Neural cell (in vitro differentiated cells): ENCODE data around the gene RFX7. TPM values are rescaled to one million over a fixed set of nuclear protein-coding genes. Genes with fewer than 3 reads are reported as not detected.

Source experiments
- H2AFZ ChIP-seq: fragments of 200-600, 300-800 bp; sonication (generic), shearing (Covaris generic); 2 replicates; pipeline ENCODE4 v1.6.0; 2014; ENCODE audit warnings: low read depth, mild to moderate bottlenecking, antibody characterized with exemption, low read length, moderate library complexity
- H3F3A ChIP-seq: fragments of 200-600 bp; shearing (Covaris generic); 2 replicates; pipeline ENCODE4 v1.6.1; 2016; ENCODE audit warnings: mild to moderate bottlenecking, moderate library complexity, mixed read lengths, antibody characterized with exemption, low read length; ENCODE audit not compliant: insufficient read depth, poor library complexity, severe bottlenecking
- H3K27ac ChIP-seq: fragments of 200-600, 300-800 bp; sonication (generic), shearing (Covaris generic); 2 replicates; pipeline ENCODE4 v1.5.1; 2014; ENCODE audit warnings: mild to moderate bottlenecking, low read length, moderate library complexity
- H3K27me3 ChIP-seq: fragments of 300-800, 200-600 bp; sonication (generic), shearing (Covaris generic); 2 replicates; pipeline ENCODE4 v1.6.0; 2014; ENCODE audit warnings: mild to moderate bottlenecking, low read depth, low read length, moderate library complexity; ENCODE audit not compliant: insufficient read depth
- H3K36me3 ChIP-seq: fragments of 300-800, 200-600 bp; sonication (generic), shearing (Covaris generic); 2 replicates; pipeline ENCODE4 v1.5.1; 2014; ENCODE audit warnings: mild to moderate bottlenecking, antibody characterized with exemption, low read length, moderate library complexity; ENCODE audit not compliant: insufficient read depth
- H3K4me2 ChIP-seq: fragments of 300-800, 200-600 bp; sonication (generic), shearing (Covaris generic); 2 replicates; pipeline ENCODE4 v1.6.0; 2014; ENCODE audit warnings: mild to moderate bottlenecking, low read length
- H3K4me3 ChIP-seq: fragments of 300-800, 200-600 bp; sonication (generic), shearing (Covaris generic); 2 replicates; pipeline ENCODE4 v1.5.1; 2014; ENCODE audit warnings: mild to moderate bottlenecking, low read length, moderate library complexity
- H3K79me2 ChIP-seq: fragments of 200-600 bp; shearing (Covaris generic); replicated peaks from 2 replicates; pipeline ENCODE4 v1.6.0; 2014; ENCODE audit warnings: mild to moderate bottlenecking, low read length, moderate library complexity; ENCODE audit not compliant: insufficient read depth
- H3K9ac ChIP-seq: fragments of 300-800, 200-600 bp; sonication (generic), shearing (Covaris generic); 2 replicates; pipeline ENCODE4 v1.6.1; 2016; ENCODE audit warnings: mild to moderate bottlenecking, low read length, mixed read lengths
- H3K9me2 ChIP-seq: fragments of 200-600 bp; shearing (Covaris generic); 2 replicates; pipeline ENCODE4 v1.6.1; 2016; ENCODE audit warnings: mild to moderate bottlenecking, low read length, mixed read lengths; ENCODE audit not compliant: insufficient read depth
- H3K9me3 ChIP-seq: fragments of 200-600, 300-800 bp; sonication (generic), shearing (Covaris generic); 2 replicates; pipeline ENCODE4 v1.6.1; 2016; ENCODE audit warnings: mild to moderate bottlenecking, mixed run types, low read length, moderate library complexity, mixed read lengths
- H4K20me1 ChIP-seq: fragments of 200-600 bp; shearing (Covaris generic); 2 replicates; pipeline ENCODE4 v1.6.1; 2016; ENCODE audit warnings: mild to moderate bottlenecking, mixed run types; ENCODE audit not compliant: insufficient read depth
- CTCF ChIP-seq: fragments of 450-650 bp; IDR thresholded peaks from 2 replicates; pipeline ENCODE4 v1.5.1; 2014; ENCODE audit warnings: antibody characterized with exemption, mild to moderate bottlenecking, moderate library complexity; ENCODE audit not compliant: poor library complexity, severe bottlenecking
- EZH2 ChIP-seq: fragments of 200-600, 300-800 bp; shearing (Covaris generic), sonication (generic); IDR thresholded peaks from 2 replicates; pipeline ENCODE4 v1.6.1; 2014; ENCODE audit warnings: antibody characterized with exemption, low read length, borderline replicate concordance, mild to moderate bottlenecking; ENCODE audit not compliant: insufficient read depth, poor library complexity, severe bottlenecking
- MXI1 ChIP-seq: fragments of 450-650 bp; conservative IDR thresholded peaks from 2 replicates; pipeline ENCODE4 v1.6.1; 2014; ENCODE audit warnings: antibody characterized with exemption, mild to moderate bottlenecking; ENCODE audit not compliant: poor library complexity, severe bottlenecking
- POLR2AphosphoS5 ChIP-seq: IDR thresholded peaks from 2 replicates; pipeline ENCODE4 v1.6.1; 2012
- RAD21 ChIP-seq: fragments of 450-650 bp; conservative IDR thresholded peaks from 2 replicates; pipeline ENCODE4 v1.6.1; 2014; ENCODE audit warnings: antibody characterized with exemption, mild to moderate bottlenecking, moderate library complexity
- REST ChIP-seq: IDR thresholded peaks from 2 replicates; pipeline ENCODE4 v1.6.1; 2012; ENCODE audit warnings: borderline replicate concordance
- SMC3 ChIP-seq: fragments of 450-650 bp; conservative IDR thresholded peaks from 2 replicates; pipeline ENCODE4 v1.6.1; 2014; ENCODE audit warnings: antibody characterized with exemption, mild to moderate bottlenecking, moderate library complexity; ENCODE audit not compliant: poor library complexity
- TAF1 ChIP-seq: IDR thresholded peaks from 2 replicates; pipeline ENCODE4 v1.6.1; 2012; ENCODE audit warnings: low read depth
- polyA plus RNA-seq: library from polyadenylated mRNA; depleted of rRNA; stranded (reverse); fragments of >200 nt; gene quantifications from 2 replicates; pipeline ENCODE4 v1.2.3, GENCODE V29; 2014

The RFX7 gene
- polyA plus RNA-seq, 1 donor from 2014 or later, result 12.9 TPM

- Histone ChIP-seq H3K79me2 (peaks cover 83% of the 10 kb centered on the region), H3K36me3 (peaks cover 5% of the 10 kb centered on the region), H4K20me1 (no peaks in the 10 kb centered on the region), H3K27me3 (no peaks in the 10 kb centered on the region), H3F3A (no peaks in the 10 kb centered on the region), H3K9me2 (no peaks in the 10 kb centered on the region), H3K27ac (no peak overlapping the region), H3K9ac (no peak overlapping the region), H3K4me3 (no peak overlapping the region), H2AFZ (no peak overlapping the region), H3K9me3 (peaks cover 6% of the 10 kb centered on the region), H3K4me2 (no peak overlapping the region)
- no peak for TF ChIP-seq TAF1
- no peak for TF ChIP-seq RAD21
- no peak for TF ChIP-seq MXI1
- no peak for TF ChIP-seq CTCF
- TF ChIP-seq POLR2AphosphoS5, result no peak
- no peak for TF ChIP-seq EZH2
- no peak for TF ChIP-seq SMC3
Measured at GRCh38 chr15:56211064-56211463, 32.6 kb downstream of the RFX7 start.

GRCh38 chr15:56208641-56209155 is 35.0 kb downstream of the RFX7 start:
- H3F3A ChIP-seq, result no peaks in the 10 kb centered on the region
- H4K20me1 ChIP-seq, result no peaks in the 10 kb centered on the region
- H3K4me3 ChIP-seq, result no peak overlapping the region
- no peak overlapping the region for H3K4me2 ChIP-seq
- H3K79me2 ChIP-seq, result peaks cover 99% of the 10 kb centered on the region
- no peak overlapping the region for H3K27ac ChIP-seq
- H3K27me3 ChIP-seq, result no peaks in the 10 kb centered on the region
- H2AFZ ChIP-seq, result no peak overlapping the region
- TF ChIP-seq SMC3 (no peak), CTCF (no peak), REST (no peak), TAF1 (no peak), POLR2AphosphoS5 (no peak), MXI1 (no peak), RAD21 (no peak)
- H3K9me2 ChIP-seq, result no peaks in the 10 kb centered on the region
- H3K9ac ChIP-seq, result no peak overlapping the region
- peaks cover 5% of the 10 kb centered on the region for H3K36me3 ChIP-seq
- peaks cover 6% of the 10 kb centered on the region for H3K9me3 ChIP-seq
